Uterus (tissue), 4 donors: ENCODE measurements around the gene XIRP2. TPM values are rescaled to one million over a fixed set of nuclear protein-coding genes. Genes with fewer than 3 reads are reported as not detected.
"Not testable (repeated sequence)": the region's sequence is repeated elsewhere in the genome, so short reads cannot be mapped to it uniquely, and the experiment has no call there.

Experiments
- DNase-seq, 2 donors: peaks; one replicate each; pipeline ENCODE4 v3.0.0-alpha.2; 2019 to 2020
- H3K27ac ChIP-seq, 2 donors: fragments of 200-600 bp; sonication (generic); 1 replicate in 1 of 2; 2 replicates in 1 of 2; pipeline ENCODE4 v1.5.1; 2016 to 2018
- H3K27me3 ChIP-seq, 2 donors: fragments of 200-600 bp; sonication (generic); one replicate each; pipeline ENCODE4 v1.5.1; 2018 to 2019; ENCODE audit warnings: control low read depth in 1 of 2
- H3K36me3 ChIP-seq, 2 donors: fragments of 200-600 bp; sonication (generic); one replicate each; pipeline ENCODE4 v1.5.1; 2019; ENCODE audit warnings: control low read depth in 1 of 2
- H3K4me1 ChIP-seq, 2 donors: fragments of 200-600 bp; sonication (generic); one replicate each; pipeline ENCODE4 v1.5.1; 2018 to 2019; ENCODE audit warnings: control low read depth in 1 of 2
- H3K4me3 ChIP-seq, 2 donors: fragments of 200-600 bp; sonication (generic); 1 replicate in 1 of 2; 2 replicates in 1 of 2; pipeline ENCODE4 v1.5.1; 2018 to 2019; ENCODE audit warnings: mild to moderate bottlenecking in 1 of 2
- H3K9me3 ChIP-seq, 2 donors: fragments of 200-600 bp; sonication (generic); one replicate each; pipeline ENCODE4 v1.5.1; 2019; ENCODE audit warnings: control low read depth in 1 of 2
- POLR2A ChIP-seq, 2 donors: fragments of 450-650 bp; IDR thresholded peaks; one replicate each; pipeline ENCODE4 v1.6.1; 2016; ENCODE audit warnings: antibody characterized with exemption in 2 of 2, mild to moderate bottlenecking in 1 of 2, moderate library complexity in 1 of 2
- intact Hi-C: fragments of 100-400 bp; cut with DNase I; formaldehyde crosslinking; loops from one replicate; pipeline ENCODE4 v1.15.1; 2023; ENCODE audit warnings: low total_unique reads
- total RNA-seq, 4 donors: library from RNA; depleted of rRNA in 3 of 4; stranded (reverse); fragments of >200 nt in 3 of 4; gene quantifications; one replicate each; pipeline versions ENCODE4 v1.1.0 to v1.2.4, GENCODE V29; 2014 to 2023
- TF ChIP-seq, protein P1 (sequence below), 4 experiments: fragments of 200-600 bp in 2 of 4; fragments of 450-650 bp in 2 of 4; sonication (generic) in 2 of 4; IDR thresholded peaks; one replicate each; pipeline ENCODE4 v1.5.1; 2016 to 2019; ENCODE audit warnings: antibody characterized with exemption in 4 of 4, mild to moderate bottlenecking in 2 of 4, moderate library complexity in 1 of 4
- donor health status: DM: yes; HTN: yes; CAD: no.

The XIRP2 gene
- total RNA-seq, 4 donors from 2014 or later: 0.49 to 0.55 TPM; not detected in 2

DNA sequence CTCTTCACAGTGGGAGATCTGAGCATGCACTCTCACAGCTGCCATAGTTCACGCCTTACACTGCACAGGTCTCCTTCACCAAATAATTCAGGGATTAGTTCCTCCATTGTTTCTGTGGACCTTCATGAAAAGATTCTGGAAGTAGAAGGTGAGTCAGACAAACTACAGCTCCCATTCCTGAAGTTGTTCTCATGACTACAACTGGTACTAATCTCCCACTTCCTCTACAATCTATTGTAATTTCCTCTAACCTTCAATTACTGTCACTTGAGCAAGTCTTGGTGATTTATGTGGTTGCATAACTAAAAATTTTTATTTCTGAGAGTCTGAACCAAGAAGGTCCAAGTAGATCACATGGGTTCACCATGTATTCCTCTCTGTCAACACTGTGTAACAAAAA lies 128.7 kb downstream of the XIRP2 start:
- intact Hi-C loops: no loop called here
- H3K4me1 ChIP-seq: no peaks in the 10 kb centered on the region
- H3K36me3 ChIP-seq: no peaks in the 10 kb centered on the region
- no peaks in the 10 kb centered on the region for H3K9me3 ChIP-seq
- H3K4me3 ChIP-seq: no peak overlapping the region
- no peaks in the 10 kb centered on the region for H3K27me3 ChIP-seq
- H3K27ac ChIP-seq: no peak overlapping the region
- TF ChIP-seq, protein P1, sequence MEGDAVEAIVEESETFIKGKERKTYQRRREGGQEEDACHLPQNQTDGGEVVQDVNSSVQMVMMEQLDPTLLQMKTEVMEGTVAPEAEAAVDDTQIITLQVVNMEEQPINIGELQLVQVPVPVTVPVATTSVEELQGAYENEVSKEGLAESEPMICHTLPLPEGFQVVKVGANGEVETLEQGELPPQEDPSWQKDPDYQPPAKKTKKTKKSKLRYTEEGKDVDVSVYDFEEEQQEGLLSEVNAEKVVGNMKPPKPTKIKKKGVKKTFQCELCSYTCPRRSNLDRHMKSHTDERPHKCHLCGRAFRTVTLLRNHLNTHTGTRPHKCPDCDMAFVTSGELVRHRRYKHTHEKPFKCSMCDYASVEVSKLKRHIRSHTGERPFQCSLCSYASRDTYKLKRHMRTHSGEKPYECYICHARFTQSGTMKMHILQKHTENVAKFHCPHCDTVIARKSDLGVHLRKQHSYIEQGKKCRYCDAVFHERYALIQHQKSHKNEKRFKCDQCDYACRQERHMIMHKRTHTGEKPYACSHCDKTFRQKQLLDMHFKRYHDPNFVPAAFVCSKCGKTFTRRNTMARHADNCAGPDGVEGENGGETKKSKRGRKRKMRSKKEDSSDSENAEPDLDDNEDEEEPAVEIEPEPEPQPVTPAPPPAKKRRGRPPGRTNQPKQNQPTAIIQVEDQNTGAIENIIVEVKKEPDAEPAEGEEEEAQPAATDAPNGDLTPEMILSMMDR (IDR thresholded peaks at IDR 0.05): no peak
- TF ChIP-seq POLR2A (IDR thresholded peaks at IDR 0.05): no peak
- no peak for DNase-seq

DNA sequence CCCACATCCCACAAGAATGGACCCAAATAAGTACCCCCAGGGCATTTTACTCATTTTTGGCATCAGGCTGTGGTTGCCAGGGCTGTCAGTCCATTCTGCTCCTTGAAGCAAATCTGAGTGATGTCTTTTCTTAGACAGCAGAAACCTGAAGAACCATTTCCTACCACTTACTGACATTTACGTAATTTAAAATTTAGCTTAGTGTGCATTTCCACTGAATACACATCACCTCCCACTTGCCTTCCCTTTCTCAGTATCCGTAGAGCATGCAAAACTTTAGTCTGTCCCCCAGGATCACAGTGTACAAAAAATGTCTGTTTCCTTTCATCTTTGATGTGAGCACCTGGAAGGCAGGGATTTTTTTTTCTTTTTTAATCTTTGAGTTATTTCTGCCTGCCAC lies 130.3 kb downstream of the XIRP2 start:
- no peaks in the 10 kb centered on the region for H3K27me3 ChIP-seq
- intact Hi-C loops: no loop called here
- no peaks in the 10 kb centered on the region for H3K4me1 ChIP-seq
- no peak overlapping the region for H3K27ac ChIP-seq
- TF ChIP-seq, protein P1 (IDR thresholded peaks at IDR 0.05): no peak
- no peaks in the 10 kb centered on the region for H3K9me3 ChIP-seq
- H3K36me3 ChIP-seq: no peaks in the 10 kb centered on the region
- H3K4me3 ChIP-seq: no peak overlapping the region
- no peak for DNase-seq

DNA sequence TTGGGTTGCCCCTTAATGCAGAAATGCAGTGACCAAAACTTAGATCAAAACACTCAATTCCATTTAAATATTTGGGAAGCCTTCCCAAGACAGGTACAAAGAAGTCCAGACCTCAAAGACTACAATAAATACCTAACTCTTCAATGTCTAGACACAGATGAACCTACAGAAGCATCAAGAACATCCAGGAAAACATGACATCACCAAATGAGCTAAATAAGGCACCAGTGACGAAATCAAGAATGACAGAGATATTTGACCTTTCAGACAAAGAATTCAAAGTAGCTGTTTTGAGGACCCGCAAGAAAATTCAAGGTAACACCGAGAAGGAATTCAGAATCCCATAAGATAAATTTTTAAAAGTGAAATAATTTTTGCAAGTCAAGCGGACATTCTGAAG lies 140.2 kb downstream of the XIRP2 start:
- no peak for DNase-seq
- H3K4me3 ChIP-seq: no peak overlapping the region
- H3K9me3 ChIP-seq: peaks cover 0 to 4% of the 10 kb centered on the region in 2 donors
- no peak overlapping the region for H3K27ac ChIP-seq
- H3K4me1 ChIP-seq: no peaks in the 10 kb centered on the region
- TF ChIP-seq, protein P1 (IDR thresholded peaks at IDR 0.05): no peak
- no peak for TF ChIP-seq POLR2A (IDR thresholded peaks at IDR 0.05)
- H3K36me3 ChIP-seq: no peaks in the 10 kb centered on the region
- no peaks in the 10 kb centered on the region for H3K27me3 ChIP-seq
- intact Hi-C loops: no loop called here

DNA sequence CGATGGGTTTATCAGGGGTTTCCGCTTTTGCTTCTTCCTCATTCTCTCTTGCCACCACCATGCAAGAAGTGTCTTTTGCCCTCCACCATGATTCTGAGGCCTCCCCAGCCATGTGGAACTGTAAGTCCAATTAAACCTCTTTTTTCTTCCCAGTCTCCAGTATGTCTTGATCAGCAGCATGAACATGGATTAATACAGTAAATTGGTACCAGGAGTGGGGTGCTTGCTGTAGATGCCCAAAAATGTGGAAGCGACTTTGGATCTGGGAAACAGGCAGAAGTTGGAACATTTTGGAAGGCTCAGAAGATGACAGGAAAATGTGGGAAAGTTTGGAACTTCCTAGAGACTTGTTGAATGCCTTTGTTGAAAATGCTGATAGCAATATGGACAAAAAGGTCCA lies 146.7 kb downstream of the XIRP2 start:
- intact Hi-C loops, H3K4me3 ChIP-seq, H3K27ac ChIP-seq, H3K4me1 ChIP-seq, H3K9me3 ChIP-seq, DNase-seq, H3K27me3 ChIP-seq, H3K36me3 ChIP-seq: not testable (repeated sequence)

DNA sequence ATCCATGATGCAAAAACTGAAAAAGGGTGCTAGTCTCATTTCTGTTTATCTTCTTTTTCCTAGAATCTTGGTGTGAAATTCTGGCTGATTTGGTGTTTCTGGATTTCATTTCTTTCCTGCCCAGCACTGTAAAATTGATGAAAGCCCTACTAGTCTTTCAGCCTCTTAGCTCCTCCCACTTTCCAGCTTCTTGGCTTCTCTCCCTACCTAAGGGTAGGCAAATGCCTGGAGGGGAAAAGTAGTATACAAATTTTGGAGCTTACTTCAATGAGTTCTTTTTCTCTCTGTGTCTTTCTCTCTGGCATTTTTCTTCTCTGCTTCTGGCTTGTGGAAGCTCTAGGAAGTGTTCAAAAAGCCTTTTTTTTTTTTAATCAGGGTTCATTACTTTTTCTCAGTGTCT lies 160.5 kb downstream of the XIRP2 start:
- no peak overlapping the region for H3K27ac ChIP-seq
- intact Hi-C loops: no loop called here
- no peak for DNase-seq
- H3K4me1 ChIP-seq: no peaks in the 10 kb centered on the region
- H3K9me3 ChIP-seq: no peaks in the 10 kb centered on the region
- no peak for TF ChIP-seq POLR2A (IDR thresholded peaks at IDR 0.05)
- TF ChIP-seq, protein P1 (IDR thresholded peaks at IDR 0.05): no peak
- H3K36me3 ChIP-seq: no peaks in the 10 kb centered on the region
- H3K27me3 ChIP-seq: no peaks in the 10 kb centered on the region
- H3K4me3 ChIP-seq: no peak overlapping the region

DNA sequence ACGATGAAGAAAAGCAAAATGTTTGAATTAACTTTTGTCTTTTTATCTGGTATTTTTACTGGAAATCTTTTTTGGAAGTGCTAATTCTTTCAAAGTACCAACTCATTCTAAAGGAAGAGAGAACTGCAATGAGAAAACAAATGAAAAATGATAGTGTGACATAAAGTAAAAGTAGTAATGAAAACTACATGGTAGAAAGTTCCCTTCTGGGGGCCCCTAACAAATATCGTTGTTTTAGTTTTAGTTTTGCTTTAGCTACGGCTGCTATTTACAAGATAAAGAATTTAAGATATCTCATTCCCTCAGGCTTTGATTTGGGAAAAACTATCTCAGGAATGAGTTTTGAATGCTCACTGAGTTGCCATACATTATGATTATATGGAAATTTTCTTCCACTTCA lies 161.4 kb downstream of the XIRP2 start:
- intact Hi-C loops: no loop called here
- no peaks in the 10 kb centered on the region for H3K27me3 ChIP-seq
- no peak for DNase-seq
- no peaks in the 10 kb centered on the region for H3K36me3 ChIP-seq
- no peak overlapping the region for H3K27ac ChIP-seq
- H3K4me3 ChIP-seq: no peak overlapping the region
- H3K9me3 ChIP-seq: no peaks in the 10 kb centered on the region
- no peak for TF ChIP-seq POLR2A (IDR thresholded peaks at IDR 0.05)
- TF ChIP-seq, protein P1 (IDR thresholded peaks at IDR 0.05): no peak
- no peaks in the 10 kb centered on the region for H3K4me1 ChIP-seq
